Heart left ventricle (tissue), 16 donors: ENCODE data around the gene RANBP3. TPM values are rescaled to one million over a fixed set of nuclear protein-coding genes. Genes with fewer than 3 reads are reported as not detected.

Source experiments
- ATAC-seq, 4 donors: fragments of 200-7000 bp; cut with Tn5 transposase; one replicate each; pipeline ENCODE4 v1.9.1; 2020 to 2022; ENCODE audit warnings: moderate library complexity in 4 of 4, mild to moderate bottlenecking in 3 of 4, moderate number of reproducible peaks in 1 of 4
- DNase-seq, 5 donors: peaks; one replicate each; pipeline ENCODE4 v3.0.0-alpha.2; 2020
- H3K27ac ChIP-seq, 12 donors: fragments of 200-600 bp; sonication (generic) in 4 of 12; one replicate each; pipeline versions ENCODE4 v1.5.0 to v1.8.0; 2016 to 2022; ENCODE audit warnings: mild to moderate bottlenecking in 2 of 12
- H3K27me3 ChIP-seq, 9 donors: fragments of 200-600 bp; sonication (generic) in 2 of 9; one replicate each; pipeline versions ENCODE4 v1.5.1 to v1.8.0; 2016 to 2022; ENCODE audit warnings: mild to moderate bottlenecking in 3 of 9
- H3K36me3 ChIP-seq, 9 donors: fragments of 200-600 bp; sonication (generic) in 2 of 9; one replicate each; pipeline versions ENCODE4 v1.5.0 to v1.8.0; 2018 to 2022; ENCODE audit warnings: mild to moderate bottlenecking in 2 of 9
- H3K4me1 ChIP-seq, 12 donors: fragments of 200-600 bp; sonication (generic) in 4 of 12; one replicate each; pipeline versions ENCODE4 v1.5.0 to v1.8.0; 2016 to 2022; ENCODE audit warnings: mild to moderate bottlenecking in 3 of 12
- H3K4me3 ChIP-seq, 12 donors: fragments of 200-600 bp; sonication (generic) in 4 of 12; one replicate each; pipeline versions ENCODE4 v1.5.0 to v1.8.0; 2017 to 2022; ENCODE audit warnings: mild to moderate bottlenecking in 9 of 12, moderate library complexity in 4 of 12
- H3K9me3 ChIP-seq, 12 donors: fragments of 200-600 bp; sonication (generic) in 4 of 12; one replicate each; pipeline versions ENCODE4 v1.5.0 to v1.8.0; 2016 to 2022; ENCODE audit warnings: mild to moderate bottlenecking in 1 of 12
- POLR2A ChIP-seq, 2 donors: fragments of 450-650 bp; IDR thresholded peaks; one replicate each; pipeline ENCODE4 v1.6.1; 2017; ENCODE audit warnings: antibody characterized with exemption in 2 of 2, mild to moderate bottlenecking in 2 of 2, moderate library complexity in 2 of 2
- WGBS, 4 donors: extraction: QIAGEN DNeasy Blood & Tissue Kit in 2 of 4; methylation state at CpG; one replicate each; pipeline versions ENCODE4 v1.1.5 to v1.1.7; 2013 to 2018; 5-methylcytosine and 5-hydroxymethylcytosine counted together
- intact Hi-C, 10 donors: fragments of 100-400 bp; cut with DNase I; formaldehyde crosslinking; loops; one replicate each; pipeline versions ENCODE4 v1.11.1 to v1.14.2; 2022
- polyA plus RNA-seq, 2 donors: library from polyadenylated mRNA; stranded (reverse); fragments of 200-250 nt; gene quantifications; one replicate each; pipeline ENCODE4 v1.2.3, GENCODE V29; 2013
- total RNA-seq, 9 donors: library from RNA; depleted of rRNA in 2 of 9; stranded (reverse); fragments of >200 nt in 2 of 9; fragmentation: NEBNext Ultra II Directional in 3 of 9; extraction: Animal tissue kit (Norgen Biotek cat#: 25700) in 3 of 9; gene quantifications; one replicate each; pipeline versions ENCODE4 v1.1.0 to v1.2.4, GENCODE V29; 2016 to 2023
- TF ChIP-seq, protein P1 (sequence below), 12 donors: fragments of 200-600 bp; sonication (generic) in 4 of 12; IDR thresholded peaks; one replicate each; pipeline versions ENCODE4 v1.5.0 to v1.8.0; 2018 to 2022; ENCODE audit warnings: antibody characterized with exemption in 12 of 12, mild to moderate bottlenecking in 5 of 12
- donor health status: ischemic (EF 13 %, LVEDD 7.1; RV severe dilation, severe dysfunction).
- donor health status: healthy with polysubstance abuse.
- donor health status: DM: no; HTN: yes; CAD: no.
- donor health status: DM: no; HTN: no; CAD: no.
- donor health status: ischemic (EF 25% LVEDD 6.9; RV normal size, moderate dysfunction).
- donor health status: ischemic (EF 25% LVEDD 5.7; RV mildly dilated, moderate dysfunction).
- donor health status: healthy.
- donor health status: DM: yes; HTN: yes; CAD: no.
- donor health status: ischemic (EF 35%, LVEDD 5.7; RV mildly dilated, moderate dysfunction).
- donor health status: nonischemic (EF 11% LVEDD 7.7; RV severe dilation, severe dysfunction).
- donor health status: DM: yes; HTN: yes; CAD: no.
- donor health status: PGD.
- donor health status: ischemic (EF 29% LVEDD 5.4; RV normal size, mild dysfunction).
- donor health status: nonischemic (EF 23%, LVEDD 6.1; RV moderate dilation, normal function).

Gene RANBP3
- total and polyA plus RNA-seq, 11 donors, result 29.4 to 80.7 (median 58.0) TPM

- ATAC-seq, result no peak
- WGBS, 4 donors, result 95 to 97% (median 96%) methylated on average over 26 of the region's 26 CpGs
Observed at GRCh38 chr19:6015841-6016545, 38.1 kb upstream of the RANBP3 start.

GRCh38 chr19:6014551-6015135 is 36.7 kb upstream of the RANBP3 start:
- peaks cover 0 to 30% (median 7%) of the 10 kb centered on the region in 9 donors for H3K36me3 ChIP-seq
- DNase-seq (no peak), ATAC-seq (no peak)
- H3K9me3 ChIP-seq, result no peaks in the 10 kb centered on the region
- no peak overlapping the region for H3K4me3 ChIP-seq
- no peak overlapping the region for H3K27ac ChIP-seq
- intact Hi-C loops, result no loop called here
- no peaks in the 10 kb centered on the region for H3K4me1 ChIP-seq
- TF ChIP-seq POLR2A (IDR thresholded peaks at IDR 0.05), result no peak
- TF ChIP-seq, protein P1, sequence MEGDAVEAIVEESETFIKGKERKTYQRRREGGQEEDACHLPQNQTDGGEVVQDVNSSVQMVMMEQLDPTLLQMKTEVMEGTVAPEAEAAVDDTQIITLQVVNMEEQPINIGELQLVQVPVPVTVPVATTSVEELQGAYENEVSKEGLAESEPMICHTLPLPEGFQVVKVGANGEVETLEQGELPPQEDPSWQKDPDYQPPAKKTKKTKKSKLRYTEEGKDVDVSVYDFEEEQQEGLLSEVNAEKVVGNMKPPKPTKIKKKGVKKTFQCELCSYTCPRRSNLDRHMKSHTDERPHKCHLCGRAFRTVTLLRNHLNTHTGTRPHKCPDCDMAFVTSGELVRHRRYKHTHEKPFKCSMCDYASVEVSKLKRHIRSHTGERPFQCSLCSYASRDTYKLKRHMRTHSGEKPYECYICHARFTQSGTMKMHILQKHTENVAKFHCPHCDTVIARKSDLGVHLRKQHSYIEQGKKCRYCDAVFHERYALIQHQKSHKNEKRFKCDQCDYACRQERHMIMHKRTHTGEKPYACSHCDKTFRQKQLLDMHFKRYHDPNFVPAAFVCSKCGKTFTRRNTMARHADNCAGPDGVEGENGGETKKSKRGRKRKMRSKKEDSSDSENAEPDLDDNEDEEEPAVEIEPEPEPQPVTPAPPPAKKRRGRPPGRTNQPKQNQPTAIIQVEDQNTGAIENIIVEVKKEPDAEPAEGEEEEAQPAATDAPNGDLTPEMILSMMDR (IDR thresholded peaks at IDR 0.05), result no peak
- H3K27me3 ChIP-seq, result no peaks in the 10 kb centered on the region
- 82 to 94% (median 90%) methylated on average over 11 to 13 of the region's 13 CpGs for WGBS, 4 donors

More at GRCh38 chr19:6015841-6016545, 38.1 kb upstream of the RANBP3 start:
- H3K36me3 ChIP-seq, result peaks cover 0 to 18% (median 0%) of the 10 kb centered on the region in 9 donors
- TF ChIP-seq, protein P1 (IDR thresholded peaks at IDR 0.05), result no peak
- TF ChIP-seq POLR2A (IDR thresholded peaks at IDR 0.05), result no peak
- intact Hi-C loops, result no loop called here
- H3K9me3 ChIP-seq, result no peaks in the 10 kb centered on the region
- no peak for DNase-seq
- H3K4me1 ChIP-seq, result no peaks in the 10 kb centered on the region
- no peak overlapping the region for H3K27ac ChIP-seq
- no peaks in the 10 kb centered on the region for H3K27me3 ChIP-seq
- H3K4me3 ChIP-seq, result no peak overlapping the region

DNA sequence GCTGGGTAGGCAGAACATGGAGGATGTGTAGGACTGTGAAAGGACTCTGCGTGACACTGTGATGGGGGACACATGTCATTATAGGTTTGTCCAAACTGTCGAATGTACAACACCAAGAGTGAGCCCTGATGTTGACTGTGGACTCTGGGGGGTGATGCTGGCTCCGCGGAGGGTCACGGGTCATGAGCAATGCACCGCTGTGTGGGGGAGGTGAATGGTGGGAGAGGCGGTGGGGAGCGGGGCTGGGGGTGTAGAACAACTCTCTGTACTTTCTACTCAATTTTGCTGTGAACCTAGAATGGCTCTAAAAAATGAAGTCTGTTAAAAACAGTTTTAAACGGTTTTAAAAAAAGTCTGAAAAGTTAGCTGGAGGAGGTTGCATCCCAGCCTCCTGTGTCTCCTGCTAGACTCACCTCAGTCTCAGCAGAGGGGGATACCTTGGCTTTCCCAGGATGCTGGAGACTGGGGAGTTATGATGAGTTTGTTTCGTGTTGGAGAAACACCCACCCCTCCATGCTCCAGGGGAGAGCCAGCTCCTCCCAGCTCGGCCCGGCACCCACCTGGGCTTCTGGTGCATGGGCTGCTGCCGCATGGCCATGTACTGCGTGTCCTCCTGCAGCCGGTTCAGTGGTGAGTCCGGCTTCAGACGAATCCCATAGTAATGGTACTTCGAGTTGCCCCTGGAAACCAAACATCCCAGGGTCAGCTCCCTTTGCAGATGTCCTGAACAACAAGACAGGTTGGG is 34.7 kb upstream of the RANBP3 start:
- ATAC-seq (no peak), DNase-seq (no peak)
- intact Hi-C loops, result no loop called here
- 88 to 93% (median 90%) methylated on average over 18 of the region's 18 CpGs for WGBS, 4 donors
- H3K4me1 ChIP-seq, result no peaks in the 10 kb centered on the region
- no peak overlapping the region for H3K4me3 ChIP-seq
- H3K27me3 ChIP-seq, result no peaks in the 10 kb centered on the region
- H3K36me3 ChIP-seq, result peaks cover 0 to 36% (median 12%) of the 10 kb centered on the region in 9 donors
- H3K9me3 ChIP-seq, result no peaks in the 10 kb centered on the region
- H3K27ac ChIP-seq, result no peak overlapping the region
- no peak for TF ChIP-seq POLR2A (IDR thresholded peaks at IDR 0.05)
- TF ChIP-seq, protein P1 (IDR thresholded peaks at IDR 0.05), result no peak

DNA sequence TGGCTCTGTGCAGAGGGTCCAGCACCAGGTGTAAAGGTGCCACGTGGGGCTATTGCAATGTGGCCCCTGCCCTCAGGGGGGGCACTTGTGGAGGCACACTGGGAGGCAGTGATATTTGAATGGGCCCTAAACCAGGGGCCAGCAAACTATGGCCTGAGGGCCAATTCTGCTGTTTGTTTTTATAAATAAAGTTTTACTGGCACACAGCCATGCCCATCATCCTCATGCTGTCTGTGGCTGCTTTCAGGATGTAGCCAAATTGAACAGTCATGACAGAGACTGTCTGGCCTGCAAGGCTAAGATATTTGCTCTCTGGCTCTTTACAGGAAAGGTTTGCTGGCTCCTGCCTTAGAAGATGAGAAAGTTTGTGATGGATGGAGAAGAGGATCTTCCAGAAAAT is 33.9 kb upstream of the RANBP3 start:
- DNase-seq, result no peak
- 80 to 100% (median 88%) methylated on average over 1 of the region's 1 CpG for WGBS, 4 donors
- Histone ChIP-seq H3K4me3 (no peak overlapping the region), H3K9me3 (no peaks in the 10 kb centered on the region), H3K36me3 (peaks cover 0 to 40% (median 12%) of the 10 kb centered on the region in 9 donors), H3K27ac (no peak overlapping the region), H3K27me3 (no peaks in the 10 kb centered on the region), H3K4me1 (no peaks in the 10 kb centered on the region)
- ATAC-seq, result no peak
- TF ChIP-seq, protein P1 (IDR thresholded peaks at IDR 0.05), result no peak
- no peak for TF ChIP-seq POLR2A (IDR thresholded peaks at IDR 0.05)
- intact Hi-C loops, result no loop called here
